PC-9 (cell line): ENCODE measurements around the gene S1PR5. TPM values are rescaled to one million over a fixed set of nuclear protein-coding genes. Genes with fewer than 3 reads are reported as not detected.

Experiments used
- BruUV-seq: library from RNA; stranded (reverse); fragments of 400-500 nt; replicated peaks from 2 replicates; lab custom pipeline; 2021; lab: Mats Ljungman, UMichigan
- CTCF ChIA-PET: fragments of 300-600 bp; sonication (Branson Sonifier 250); formaldehyde crosslinking; loops from one replicate; lab custom pipeline; 2022; ENCODE audit warnings: antibody characterized with exemption; lab: Charles Lee
- POLR2A ChIA-PET: fragments of 300-600 bp; sonication (Branson Sonifier 250); formaldehyde crosslinking; loops from one replicate; lab custom pipeline; 2022; ENCODE audit warnings: antibody characterized with exemption; ENCODE audit not compliant: unreplicated experiment; lab: Charles Lee
- DNase-seq, 2 experiments: peaks; one replicate each; pipeline versions ENCODE4 v3.0.0 to v3.0.0-alpha.2; 2015 to 2022; ENCODE audit warnings: mixed read lengths in 1 of 2
- H2AFZ ChIP-seq: fragments of 200-600 bp; sonication (generic); 2 replicates; pipeline ENCODE4 v1.8.1; 2017; ENCODE audit warnings: antibody characterized with exemption
- H3F3A ChIP-seq: fragments of 200-600 bp; sonication (generic); 2 replicates; pipeline ENCODE4 v1.8.1; 2017; ENCODE audit warnings: antibody characterized with exemption, mild to moderate bottlenecking, low read depth; ENCODE audit not compliant: insufficient read depth
- H3K27ac ChIP-seq: fragments of 200-600 bp; sonication (generic); 2 replicates; pipeline ENCODE4 v1.6.1; 2016; ENCODE audit warnings: mixed run types
- H3K27me3 ChIP-seq: fragments of 200-600 bp; sonication (generic); 2 replicates; pipeline ENCODE4 v1.6.1; 2016; ENCODE audit warnings: low read depth, mixed run types; ENCODE audit not compliant: insufficient read depth
- H3K36me3 ChIP-seq: fragments of 200-600 bp; sonication (generic); 2 replicates; pipeline ENCODE4 v1.6.1; 2016; ENCODE audit warnings: low read depth, mixed run types
- H3K4me1 ChIP-seq: fragments of 200-600 bp; sonication (generic); replicated peaks from 2 replicates; pipeline ENCODE4 v1.6.1; 2016; ENCODE audit warnings: mixed run types; ENCODE audit not compliant: insufficient read depth
- H3K4me2 ChIP-seq: fragments of 200-600 bp; sonication (generic); 2 replicates; pipeline ENCODE4 v1.6.1; 2017; ENCODE audit warnings: mixed run types
- H3K4me3 ChIP-seq: fragments of 200-600 bp; sonication (generic); 2 replicates; pipeline ENCODE4 v1.6.1; 2016; ENCODE audit warnings: mixed run types
- H3K79me2 ChIP-seq: fragments of 200-600 bp; sonication (generic); 2 replicates; pipeline ENCODE4 v1.6.1; 2017; ENCODE audit warnings: low read depth, mixed run types
- H3K9me2 ChIP-seq: fragments of 200-600 bp; sonication (generic); 2 replicates; pipeline ENCODE4 v1.8.1; 2017; ENCODE audit warnings: mild to moderate bottlenecking; ENCODE audit not compliant: insufficient read depth
- H3K9me3 ChIP-seq: fragments of 200-600 bp; sonication (generic); 2 replicates; pipeline ENCODE4 v1.8.1; 2016; ENCODE audit warnings: low read depth; ENCODE audit not compliant: insufficient read depth
- H4K20me1 ChIP-seq: fragments of 200-600 bp; sonication (generic); 2 replicates; pipeline ENCODE4 v1.8.1; 2017; ENCODE audit not compliant: insufficient read depth
- EZH2 ChIP-seq: fragments of 200-600 bp; sonication (generic); IDR thresholded peaks from 2 replicates; pipeline ENCODE4 v1.8.0; 2017; ENCODE audit warnings: antibody characterized with exemption, low read depth
- intact Hi-C: fragments of 100-400 bp; cut with micrococcal nuclease; formaldehyde crosslinking; loops from one replicate; pipeline ENCODE4 v1.10.0; 2022; ENCODE audit not compliant: unreplicated experiment
- total RNA-seq: library from RNA; stranded (reverse); gene quantifications from 2 replicates; pipeline ENCODE4 v1.2.3, GENCODE V29; 2021
- TF ChIP-seq, protein P1 (sequence below): fragments of 200-600 bp; sonication (generic); conservative IDR thresholded peaks from 2 replicates; pipeline ENCODE4 v1.6.1; 2017; ENCODE audit warnings: mixed run types, antibody characterized with exemption, mild to moderate bottlenecking, moderate library complexity

The S1PR5 gene
- total RNA-seq, 1 experiment from 2014 or later: 9.5 TPM

DNA sequence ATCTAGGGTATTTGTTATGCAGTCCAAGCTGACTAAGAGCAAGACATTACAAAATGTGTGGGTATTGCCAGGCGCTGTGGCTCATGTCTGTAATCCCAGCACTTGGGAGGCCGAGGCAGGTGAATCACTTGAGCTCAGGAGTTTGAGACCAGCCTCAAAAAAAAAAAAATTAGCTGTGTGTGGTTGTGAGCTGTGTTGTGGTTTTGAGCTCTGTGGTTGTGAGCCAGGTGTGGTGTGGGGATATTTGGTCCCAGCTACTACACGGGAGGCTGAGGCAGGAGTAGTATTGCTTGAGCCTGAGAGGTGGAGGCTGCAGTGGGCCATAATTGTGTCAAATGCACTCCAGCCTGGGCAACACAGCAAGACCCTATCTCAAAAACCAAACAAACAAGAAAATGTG is 8.5 kb downstream of the S1PR5 start:
- Histone ChIP-seq H3F3A (peaks cover 49% of the 10 kb centered on the region; the same call in 1 of the 2 replicates), H2AFZ (no peak overlapping the region), H3K9me2 (no peaks in the 10 kb centered on the region), H3K9me3 (no peaks in the 10 kb centered on the region), H3K27ac (no peak overlapping the region), H3K79me2 (0 out of 2 replicates have a peak, but pooled peaks cover under 1% of the 10 kb centered on the region), H3K4me1 (peaks cover 18% of the 10 kb centered on the region; the same call in 1 of the 2 replicates), H3K4me2 (no peak overlapping the region), H3K27me3 (no peaks in the 10 kb centered on the region), H3K36me3 (no peaks in the 10 kb centered on the region), H3K4me3 (no peak overlapping the region), H4K20me1 (no peaks in the 10 kb centered on the region)
- BruUV-seq: no TSS peak
- CTCF ChIA-PET: interaction anchor here (0.8 kb wide), 1 partner anchor 13 kb away, joined by 3 read pairs; no protein-coding TSS in a partner anchor
- TF ChIP-seq, protein P1, sequence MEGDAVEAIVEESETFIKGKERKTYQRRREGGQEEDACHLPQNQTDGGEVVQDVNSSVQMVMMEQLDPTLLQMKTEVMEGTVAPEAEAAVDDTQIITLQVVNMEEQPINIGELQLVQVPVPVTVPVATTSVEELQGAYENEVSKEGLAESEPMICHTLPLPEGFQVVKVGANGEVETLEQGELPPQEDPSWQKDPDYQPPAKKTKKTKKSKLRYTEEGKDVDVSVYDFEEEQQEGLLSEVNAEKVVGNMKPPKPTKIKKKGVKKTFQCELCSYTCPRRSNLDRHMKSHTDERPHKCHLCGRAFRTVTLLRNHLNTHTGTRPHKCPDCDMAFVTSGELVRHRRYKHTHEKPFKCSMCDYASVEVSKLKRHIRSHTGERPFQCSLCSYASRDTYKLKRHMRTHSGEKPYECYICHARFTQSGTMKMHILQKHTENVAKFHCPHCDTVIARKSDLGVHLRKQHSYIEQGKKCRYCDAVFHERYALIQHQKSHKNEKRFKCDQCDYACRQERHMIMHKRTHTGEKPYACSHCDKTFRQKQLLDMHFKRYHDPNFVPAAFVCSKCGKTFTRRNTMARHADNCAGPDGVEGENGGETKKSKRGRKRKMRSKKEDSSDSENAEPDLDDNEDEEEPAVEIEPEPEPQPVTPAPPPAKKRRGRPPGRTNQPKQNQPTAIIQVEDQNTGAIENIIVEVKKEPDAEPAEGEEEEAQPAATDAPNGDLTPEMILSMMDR: no peak
- TF ChIP-seq EZH2: no peak
- intact Hi-C loops: no loop called here
- POLR2A ChIA-PET: no interaction called here
- DNase-seq: no peak

DNA sequence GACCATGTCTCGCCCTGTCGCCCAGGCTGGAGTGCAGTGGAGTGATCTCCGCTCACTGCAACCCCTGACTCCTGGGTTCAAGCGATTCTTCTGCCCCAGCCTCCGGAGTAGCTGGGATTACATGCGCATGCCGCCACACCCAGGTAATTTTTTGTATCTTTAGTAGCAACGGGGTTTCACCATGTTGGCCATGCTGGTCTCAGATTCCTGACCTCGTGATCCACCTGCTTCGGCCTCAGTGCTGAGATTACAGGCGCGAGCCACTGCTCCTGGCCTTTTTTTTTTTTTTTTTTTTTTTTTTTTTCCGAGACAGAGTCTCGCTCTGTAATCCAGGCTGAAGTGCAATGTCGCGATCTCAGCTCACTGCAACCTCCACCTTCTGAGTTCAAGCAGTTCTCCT is 9.2 kb downstream of the S1PR5 start:
- peaks cover 18% of the 10 kb centered on the region; the same call in 1 of the 2 replicates for H3K4me1 ChIP-seq
- no peak overlapping the region for H3K4me2 ChIP-seq
- peaks cover 53% of the 10 kb centered on the region; the same call in 1 of the 2 replicates for H3F3A ChIP-seq
- H3K9me2 ChIP-seq: no peaks in the 10 kb centered on the region
- CTCF ChIA-PET: no interaction called here
- 0 out of 2 replicates have a peak, but pooled peaks cover 3% of the 10 kb centered on the region for H3K79me2 ChIP-seq
- no peaks in the 10 kb centered on the region for H3K27me3 ChIP-seq
- no peak overlapping the region for H3K27ac ChIP-seq
- POLR2A ChIA-PET: no interaction called here
- DNase-seq: no peak
- TF ChIP-seq, protein P1: no peak
- no peak for TF ChIP-seq EZH2
- no peak overlapping the region for H2AFZ ChIP-seq
- no peaks in the 10 kb centered on the region for H4K20me1 ChIP-seq
- BruUV-seq: no TSS peak
- H3K4me3 ChIP-seq: no peak overlapping the region
- no peaks in the 10 kb centered on the region for H3K36me3 ChIP-seq
- H3K9me3 ChIP-seq: no peaks in the 10 kb centered on the region
- intact Hi-C loops: no loop called here

DNA sequence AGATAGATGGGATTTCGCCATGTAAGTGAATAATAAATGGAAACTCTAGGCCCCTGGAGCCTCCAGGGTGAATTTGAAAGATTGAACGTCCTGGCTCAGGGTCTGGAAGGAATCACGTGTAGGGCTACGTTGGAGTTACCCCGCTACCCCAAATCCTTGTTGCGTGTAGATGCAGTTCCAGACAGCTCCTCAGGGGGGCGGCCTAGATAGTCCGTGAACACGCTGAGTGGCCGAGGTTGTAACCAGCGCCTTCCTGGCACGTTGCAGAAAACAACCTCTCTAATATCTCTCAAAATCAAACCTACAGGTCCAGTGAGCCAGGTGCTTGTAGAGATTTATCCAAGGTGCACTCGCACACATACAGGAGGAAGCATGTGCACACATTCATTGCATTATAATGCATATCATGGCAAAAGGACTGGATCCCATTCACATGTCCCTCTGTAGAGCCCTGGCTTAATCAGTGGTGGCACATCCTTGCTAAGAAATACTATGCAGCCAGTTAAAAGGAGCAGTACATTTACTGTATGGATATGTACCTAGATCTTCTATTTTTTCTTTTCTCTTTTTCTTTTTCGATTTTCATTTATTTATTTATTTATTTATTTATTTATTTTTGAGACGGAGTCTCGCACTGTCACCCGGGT is 11.5 kb downstream of the S1PR5 start:
- Histone ChIP-seq H3K4me3 (no peak overlapping the region), H3K4me2 (no peak overlapping the region), H3K36me3 (no peaks in the 10 kb centered on the region), H3F3A (peaks cover 55% of the 10 kb centered on the region; the same call in 1 of the 2 replicates), H3K4me1 (peaks cover 24% of the 10 kb centered on the region), H2AFZ (no peak overlapping the region), H3K27me3 (no peaks in the 10 kb centered on the region), H4K20me1 (peaks cover 3% of the 10 kb centered on the region; the same call in 1 of the 2 replicates), H3K27ac (no peak overlapping the region), H3K9me3 (no peaks in the 10 kb centered on the region), H3K79me2 (peaks cover 20% of the 10 kb centered on the region), H3K9me2 (no peaks in the 10 kb centered on the region)
- intact Hi-C loops: no loop called here
- CTCF ChIA-PET: interaction anchor here (0.5 to 0.7 kb wide), 5 partner anchors 17 to 254 kb away, joined by 3 to 6 read pairs (median 6); no protein-coding TSS in a partner anchor
- TF ChIP-seq EZH2: no peak
- TF ChIP-seq, protein P1: peak; percentile 91
- peak in 1 of 2 experiments; percentile 72 for DNase-seq
- no TSS peak for BruUV-seq
- POLR2A ChIA-PET: interaction anchor here (0.5 kb wide), 1 partner anchor 31 kb away, joined by 3 read pairs; no protein-coding TSS in a partner anchor
